ENCODE data around the gene ERO1A. TPM values are rescaled to one million over a fixed set of nuclear protein-coding genes. Genes with fewer than 3 reads are reported as not detected.

The ERO1A gene
- total and polyA plus RNA-seq, 2 experiments from 2014 or later = 38.8 to 57.9 TPM

DNA sequence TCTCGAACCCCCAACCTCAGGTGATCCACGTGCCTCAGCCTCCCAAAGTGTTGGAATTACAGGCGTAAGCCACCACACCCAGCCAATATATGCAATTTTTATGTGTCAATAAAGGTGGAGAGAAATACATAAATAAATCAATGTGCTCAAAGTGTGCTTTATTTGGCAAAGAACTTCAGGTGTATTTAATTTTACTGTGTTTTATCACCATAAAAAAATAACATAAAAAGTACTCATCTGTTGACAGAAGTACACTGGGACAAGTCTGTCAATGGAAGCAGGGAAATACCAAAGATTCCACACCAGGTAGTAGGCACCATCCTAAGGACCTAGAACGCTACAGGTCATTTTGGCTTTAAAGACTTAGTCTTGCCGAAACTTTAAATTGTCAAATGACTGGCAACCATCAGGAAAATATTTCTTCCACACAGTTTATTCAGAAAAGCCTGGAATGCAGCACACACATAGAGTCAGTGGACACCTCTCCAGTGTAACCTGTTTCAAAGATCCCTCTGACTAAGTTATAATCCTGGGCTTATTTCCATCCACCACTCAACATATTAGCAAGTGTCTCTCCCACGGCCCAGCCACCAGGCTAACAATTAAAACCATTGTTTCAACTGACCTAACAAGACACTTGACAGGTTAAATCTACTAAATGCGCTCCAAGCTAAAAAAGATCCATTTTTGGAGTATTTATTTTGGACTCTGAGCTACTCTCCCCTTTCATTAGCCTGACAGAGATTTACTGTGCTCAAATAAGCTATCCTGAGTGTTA is 4.2 kb downstream of the ERO1A start:
- no peak overlapping the region for H3K27ac ChIP-seq
- peaks cover 7% of the 10 kb centered on the region for H3K4me1 ChIP-seq (ENCODE audit: low read depth)
- H3K4me3 ChIP-seq = no peak overlapping the region
- no peak for DNase-seq (ENCODE audit: low read depth in 1 of 2, low spot score in 1 of 2)
- no peaks in the 10 kb centered on the region for H3K9me3 ChIP-seq (ENCODE audit: low read depth)
- no peaks in the 10 kb centered on the region for H3K27me3 ChIP-seq
- no peaks in the 10 kb centered on the region for H3K36me3 ChIP-seq
- TF ChIP-seq, protein P1, sequence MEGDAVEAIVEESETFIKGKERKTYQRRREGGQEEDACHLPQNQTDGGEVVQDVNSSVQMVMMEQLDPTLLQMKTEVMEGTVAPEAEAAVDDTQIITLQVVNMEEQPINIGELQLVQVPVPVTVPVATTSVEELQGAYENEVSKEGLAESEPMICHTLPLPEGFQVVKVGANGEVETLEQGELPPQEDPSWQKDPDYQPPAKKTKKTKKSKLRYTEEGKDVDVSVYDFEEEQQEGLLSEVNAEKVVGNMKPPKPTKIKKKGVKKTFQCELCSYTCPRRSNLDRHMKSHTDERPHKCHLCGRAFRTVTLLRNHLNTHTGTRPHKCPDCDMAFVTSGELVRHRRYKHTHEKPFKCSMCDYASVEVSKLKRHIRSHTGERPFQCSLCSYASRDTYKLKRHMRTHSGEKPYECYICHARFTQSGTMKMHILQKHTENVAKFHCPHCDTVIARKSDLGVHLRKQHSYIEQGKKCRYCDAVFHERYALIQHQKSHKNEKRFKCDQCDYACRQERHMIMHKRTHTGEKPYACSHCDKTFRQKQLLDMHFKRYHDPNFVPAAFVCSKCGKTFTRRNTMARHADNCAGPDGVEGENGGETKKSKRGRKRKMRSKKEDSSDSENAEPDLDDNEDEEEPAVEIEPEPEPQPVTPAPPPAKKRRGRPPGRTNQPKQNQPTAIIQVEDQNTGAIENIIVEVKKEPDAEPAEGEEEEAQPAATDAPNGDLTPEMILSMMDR (IDR thresholded peaks at IDR 0.05; ENCODE audit: low read depth, low read length) = no peak

DNA sequence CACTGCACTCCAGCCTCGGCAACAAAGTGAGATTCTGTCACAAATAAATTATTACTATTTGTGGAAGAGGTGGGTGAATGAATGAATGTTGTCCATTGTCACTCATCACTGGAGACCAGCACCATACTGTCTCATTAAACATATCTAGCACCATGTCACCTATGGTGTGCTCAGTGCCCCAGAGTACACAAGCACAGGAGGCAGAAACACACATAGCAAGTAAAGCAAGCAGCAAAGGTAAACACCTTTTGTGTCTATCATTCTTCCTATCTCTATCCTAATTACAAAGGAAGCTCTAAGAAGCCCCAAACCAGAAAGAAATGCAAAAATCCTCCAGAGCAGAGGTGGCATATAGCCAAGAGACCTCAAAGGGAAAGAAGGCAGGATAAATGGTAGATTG is 9.2 kb downstream of the ERO1A start:
- TF ChIP-seq, protein P1 (IDR thresholded peaks at IDR 0.05; ENCODE audit: low read depth, low read length) = no peak
- no peaks in the 10 kb centered on the region for H3K27me3 ChIP-seq
- no peaks in the 10 kb centered on the region for H3K4me1 ChIP-seq (ENCODE audit: low read depth)
- DNase-seq (ENCODE audit: low read depth in 1 of 2, low spot score in 1 of 2) = no peak
- no peak overlapping the region for H3K4me3 ChIP-seq
- H3K36me3 ChIP-seq = no peaks in the 10 kb centered on the region
- H3K27ac ChIP-seq = no peak overlapping the region
- no peaks in the 10 kb centered on the region for H3K9me3 ChIP-seq (ENCODE audit: low read depth)

DNA sequence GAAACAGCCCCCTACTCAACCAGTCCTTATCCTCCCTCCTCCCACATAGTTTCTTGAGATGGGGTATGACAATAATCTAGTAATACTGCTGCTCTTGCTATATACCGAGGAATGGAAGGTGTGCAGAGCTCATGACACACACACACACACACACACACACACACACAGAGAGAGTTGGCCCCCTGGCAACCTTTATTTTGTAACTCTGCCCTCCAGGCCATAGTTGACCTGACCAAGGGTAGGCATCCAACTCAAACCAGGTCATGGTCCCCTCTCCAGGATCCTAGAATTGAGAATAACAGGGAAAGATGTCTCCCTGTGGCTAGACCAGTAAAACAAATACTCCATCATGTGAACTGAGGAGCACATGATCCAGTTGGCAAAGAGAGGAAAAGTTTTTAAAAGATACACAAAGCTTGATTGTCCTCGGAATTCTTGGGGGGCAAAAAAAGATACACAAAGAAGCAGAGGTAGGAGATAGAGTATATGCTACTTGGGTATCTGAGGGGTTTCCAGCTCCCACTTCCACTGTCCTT is 11.3 kb downstream of the ERO1A start:
- no peak overlapping the region for H3K4me3 ChIP-seq
- no peak for DNase-seq (ENCODE audit: low read depth in 1 of 2, low spot score in 1 of 2)
- H3K9me3 ChIP-seq (ENCODE audit: low read depth) = no peaks in the 10 kb centered on the region
- TF ChIP-seq, protein P1 (IDR thresholded peaks at IDR 0.05; ENCODE audit: low read depth, low read length) = no peak
- H3K36me3 ChIP-seq = no peaks in the 10 kb centered on the region
- no peaks in the 10 kb centered on the region for H3K4me1 ChIP-seq (ENCODE audit: low read depth)
- H3K27me3 ChIP-seq = no peaks in the 10 kb centered on the region
- H3K27ac ChIP-seq = no peak overlapping the region

DNA sequence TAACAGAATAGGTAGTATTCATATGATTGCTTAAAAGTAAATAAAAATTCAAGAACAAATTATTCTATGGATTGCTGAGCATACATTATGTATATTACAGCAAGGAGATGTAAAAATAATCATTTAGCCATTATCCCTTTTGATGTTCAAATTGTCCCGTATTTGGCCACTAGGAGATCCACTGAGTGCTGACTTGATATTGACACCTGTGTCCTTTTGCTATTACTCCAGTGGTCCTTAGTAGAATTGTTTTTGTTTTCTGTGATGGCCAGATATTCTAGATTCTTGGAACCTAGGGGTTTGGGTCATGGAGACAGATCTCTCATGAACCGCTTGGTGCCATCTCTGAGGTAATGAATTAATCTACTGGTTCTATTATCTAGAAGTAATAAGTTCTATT is 16.8 kb downstream of the ERO1A start:
- Histone ChIP-seq H3K27me3 (no peaks in the 10 kb centered on the region), H3K4me1 (ENCODE audit: low read depth) (no peaks in the 10 kb centered on the region), H3K9me3 (ENCODE audit: low read depth) (no peaks in the 10 kb centered on the region), H3K27ac (no peak overlapping the region), H3K36me3 (peaks cover 14% of the 10 kb centered on the region), H3K4me3 (no peak overlapping the region)
- TF ChIP-seq, protein P1 (IDR thresholded peaks at IDR 0.05; ENCODE audit: low read depth, low read length) = no peak
- no peak for DNase-seq (ENCODE audit: low read depth in 1 of 2, low spot score in 1 of 2)

DNA sequence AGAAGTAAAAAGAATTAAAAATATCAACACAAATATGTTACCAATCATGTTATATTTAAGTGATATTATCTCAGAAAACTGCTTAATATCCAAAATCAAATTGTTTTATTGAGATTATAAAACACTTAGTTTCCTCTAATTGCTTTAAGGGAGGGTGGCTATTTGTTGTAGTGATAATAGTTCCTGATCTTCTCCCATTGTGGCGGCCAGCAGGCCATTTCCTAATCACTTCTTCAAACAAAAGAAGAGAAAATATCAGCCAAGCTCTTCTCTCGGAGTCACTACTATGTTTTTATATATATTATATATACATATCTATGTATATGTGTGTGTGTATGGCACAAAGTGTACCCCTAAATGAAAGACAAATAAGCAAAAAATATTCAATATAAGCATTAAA is 31.5 kb downstream of the ERO1A start:
- DNase-seq (ENCODE audit: low read depth in 1 of 2, low spot score in 1 of 2) = no peak
- Histone ChIP-seq H3K4me3 (no peak overlapping the region), H3K27me3 (no peaks in the 10 kb centered on the region), H3K9me3 (ENCODE audit: low read depth) (no peaks in the 10 kb centered on the region), H3K27ac (no peak overlapping the region), H3K36me3 (peaks cover 13% of the 10 kb centered on the region), H3K4me1 (ENCODE audit: low read depth) (no peaks in the 10 kb centered on the region)
- TF ChIP-seq, protein P1 (IDR thresholded peaks at IDR 0.05; ENCODE audit: low read depth, low read length) = no peak
